ENCODE results near the gene GTSE1.
"Not testable (repeated sequence)": the region's sequence is repeated elsewhere in the genome, so short reads cannot be mapped to it uniquely, and the experiment has no call there.

GRCh38 chr22:46264520-46264919 lies 32.1 kb upstream of the GTSE1 start:
- not testable (repeated sequence) for TF ChIP-seq CTCF (IDR thresholded peaks at IDR 0.05)
- peak in 2 of 3 donors; percentile 35 to 55 for TF ChIP-seq POLR2AphosphoS5 (IDR thresholded peaks at IDR 0.05)
